Neural crest cell (in vitro differentiated cells): ENCODE measurements around the gene NUP88. TPM values are rescaled to one million over a fixed set of nuclear protein-coding genes. Genes with fewer than 3 reads are reported as not detected.

Experiments
- DNase-seq: peaks from one replicate; pipeline ENCODE4 v3.0.0; 2021; ENCODE audit warnings: low read depth, mixed read lengths, low spot score
- H3K27ac Mint-ChIP-seq: one replicate; pipeline ENCODE4 v1.8.0; 2021; ENCODE audit warnings: mild to moderate bottlenecking, mixed read lengths; ENCODE audit not compliant: unreplicated experiment
- H3K27me3 Mint-ChIP-seq: 2 replicates; pipeline ENCODE4 v1.8.0; 2021; ENCODE audit warnings: low read depth, mild to moderate bottlenecking, mixed read lengths
- H3K36me3 Mint-ChIP-seq: 2 replicates; pipeline ENCODE4 v1.8.0; 2021; ENCODE audit warnings: low read depth, mild to moderate bottlenecking, mixed read lengths
- H3K4me1 Mint-ChIP-seq: 2 replicates; pipeline ENCODE4 v1.8.0; 2021; ENCODE audit warnings: mixed read lengths
- H3K4me3 Mint-ChIP-seq: one replicate; pipeline ENCODE4 v1.8.0; 2021; ENCODE audit warnings: mild to moderate bottlenecking, mixed read lengths
- H3K9me3 Mint-ChIP-seq: 2 replicates; pipeline ENCODE4 v1.8.0; 2021; ENCODE audit warnings: mixed read lengths
- CTCF ChIP-seq: fragments of 200-600 bp; sonication (generic); conservative IDR thresholded peaks from 2 replicates; pipeline ENCODE4 v1.5.0; 2021; ENCODE audit warnings: antibody characterized with exemption, mild to moderate bottlenecking
- total RNA-seq: library from RNA; stranded (reverse); gene quantifications from 2 replicates; pipeline ENCODE4 v1.2.1, GENCODE V29; 2021

Gene NUP88
- total RNA-seq, 1 donor from 2014 or later: 91.2 TPM

GRCh38 chr17:5380491-5381135, 38.8 kb downstream of the NUP88 start:
- DNase-seq: no peak
- Mint-ChIP-seq H3K36me3 (peaks cover 40% of the 10 kb centered on the region), H3K4me1 (no peaks in the 10 kb centered on the region), H3K9me3 (no peaks in the 10 kb centered on the region), H3K27me3 (no peaks in the 10 kb centered on the region), H3K27ac (no peak overlapping the region), H3K4me3 (peak overlapping the region; percentile 8)
- TF ChIP-seq CTCF: no peak

GRCh38 chr17:5379351-5380107, 39.9 kb downstream of the NUP88 start:
- Mint-ChIP-seq H3K27ac (no peak overlapping the region), H3K4me1 (no peaks in the 10 kb centered on the region), H3K4me3 (no peak overlapping the region), H3K27me3 (no peaks in the 10 kb centered on the region), H3K9me3 (no peaks in the 10 kb centered on the region), H3K36me3 (peaks cover 40% of the 10 kb centered on the region)
- no peak for TF ChIP-seq CTCF
- no peak for DNase-seq

- DNase-seq: no peak
- Mint-ChIP-seq H3K27me3 (no peaks in the 10 kb centered on the region), H3K36me3 (peaks cover 39% of the 10 kb centered on the region), H3K9me3 (no peaks in the 10 kb centered on the region), H3K4me3 (no peak overlapping the region), H3K4me1 (no peaks in the 10 kb centered on the region), H3K27ac (no peak overlapping the region)
- no peak for TF ChIP-seq CTCF
Measured at GRCh38 chr17:5378566-5379207, 40.8 kb downstream of the NUP88 start.

GRCh38 chr17:5373112-5373511, 46.4 kb downstream of the NUP88 start:
- Mint-ChIP-seq H3K4me1 (no peaks in the 10 kb centered on the region), H3K4me3 (no peak overlapping the region), H3K27ac (peak overlapping the region; percentile 17), H3K27me3 (no peaks in the 10 kb centered on the region), H3K9me3 (no peaks in the 10 kb centered on the region), H3K36me3 (peaks cover 27% of the 10 kb centered on the region)
- no peak for TF ChIP-seq CTCF
- no peak for DNase-seq

- H3K4me3 Mint-ChIP-seq: no peak overlapping the region
- H3K4me1 Mint-ChIP-seq: no peaks in the 10 kb centered on the region
- H3K27ac Mint-ChIP-seq: no peak overlapping the region
- TF ChIP-seq CTCF: no peak
- peaks cover 22% of the 10 kb centered on the region for H3K36me3 Mint-ChIP-seq
- DNase-seq: no peak
- no peaks in the 10 kb centered on the region for H3K9me3 Mint-ChIP-seq
- no peaks in the 10 kb centered on the region for H3K27me3 Mint-ChIP-seq
Measured at GRCh38 chr17:5370411-5370810, 49.1 kb downstream of the NUP88 start.
